ENCODE data around the gene ABR.
"Not testable (repeated sequence)": the region's sequence is repeated elsewhere in the genome, so short reads cannot be mapped to it uniquely, and the experiment has no call there.

Gene ABR

DNA sequence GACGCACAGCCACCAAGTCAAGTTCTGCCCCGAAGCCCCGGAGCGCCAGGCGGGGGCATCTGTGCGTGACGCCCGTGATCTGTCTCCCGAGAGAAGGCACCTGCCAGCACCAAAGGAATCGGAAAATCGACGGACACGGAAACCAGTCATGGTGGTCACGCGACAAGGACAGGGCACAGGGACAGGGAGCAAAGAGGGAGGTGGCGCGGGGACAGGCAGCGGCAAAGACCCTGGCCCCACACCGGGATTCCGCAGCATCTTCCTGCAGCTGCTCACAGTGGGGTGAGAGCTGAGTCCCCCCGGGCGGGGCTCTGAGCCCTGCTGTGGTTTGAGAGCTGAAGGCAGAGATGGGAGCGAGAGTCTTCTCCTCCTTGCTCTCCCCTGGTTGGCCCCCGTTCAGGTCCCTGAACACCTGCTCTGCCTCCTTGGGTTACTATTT lies 56.4 kb downstream of the ABR start:
- TF ChIP-seq, protein P1, sequence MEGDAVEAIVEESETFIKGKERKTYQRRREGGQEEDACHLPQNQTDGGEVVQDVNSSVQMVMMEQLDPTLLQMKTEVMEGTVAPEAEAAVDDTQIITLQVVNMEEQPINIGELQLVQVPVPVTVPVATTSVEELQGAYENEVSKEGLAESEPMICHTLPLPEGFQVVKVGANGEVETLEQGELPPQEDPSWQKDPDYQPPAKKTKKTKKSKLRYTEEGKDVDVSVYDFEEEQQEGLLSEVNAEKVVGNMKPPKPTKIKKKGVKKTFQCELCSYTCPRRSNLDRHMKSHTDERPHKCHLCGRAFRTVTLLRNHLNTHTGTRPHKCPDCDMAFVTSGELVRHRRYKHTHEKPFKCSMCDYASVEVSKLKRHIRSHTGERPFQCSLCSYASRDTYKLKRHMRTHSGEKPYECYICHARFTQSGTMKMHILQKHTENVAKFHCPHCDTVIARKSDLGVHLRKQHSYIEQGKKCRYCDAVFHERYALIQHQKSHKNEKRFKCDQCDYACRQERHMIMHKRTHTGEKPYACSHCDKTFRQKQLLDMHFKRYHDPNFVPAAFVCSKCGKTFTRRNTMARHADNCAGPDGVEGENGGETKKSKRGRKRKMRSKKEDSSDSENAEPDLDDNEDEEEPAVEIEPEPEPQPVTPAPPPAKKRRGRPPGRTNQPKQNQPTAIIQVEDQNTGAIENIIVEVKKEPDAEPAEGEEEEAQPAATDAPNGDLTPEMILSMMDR (IDR thresholded peaks at IDR 0.05; ENCODE audit: borderline replicate concordance, insufficient read depth, low read depth, low read length) = no peak
- H3K4me3 ChIP-seq (ENCODE audit: low read depth, low read length) = no peak overlapping the region

DNA sequence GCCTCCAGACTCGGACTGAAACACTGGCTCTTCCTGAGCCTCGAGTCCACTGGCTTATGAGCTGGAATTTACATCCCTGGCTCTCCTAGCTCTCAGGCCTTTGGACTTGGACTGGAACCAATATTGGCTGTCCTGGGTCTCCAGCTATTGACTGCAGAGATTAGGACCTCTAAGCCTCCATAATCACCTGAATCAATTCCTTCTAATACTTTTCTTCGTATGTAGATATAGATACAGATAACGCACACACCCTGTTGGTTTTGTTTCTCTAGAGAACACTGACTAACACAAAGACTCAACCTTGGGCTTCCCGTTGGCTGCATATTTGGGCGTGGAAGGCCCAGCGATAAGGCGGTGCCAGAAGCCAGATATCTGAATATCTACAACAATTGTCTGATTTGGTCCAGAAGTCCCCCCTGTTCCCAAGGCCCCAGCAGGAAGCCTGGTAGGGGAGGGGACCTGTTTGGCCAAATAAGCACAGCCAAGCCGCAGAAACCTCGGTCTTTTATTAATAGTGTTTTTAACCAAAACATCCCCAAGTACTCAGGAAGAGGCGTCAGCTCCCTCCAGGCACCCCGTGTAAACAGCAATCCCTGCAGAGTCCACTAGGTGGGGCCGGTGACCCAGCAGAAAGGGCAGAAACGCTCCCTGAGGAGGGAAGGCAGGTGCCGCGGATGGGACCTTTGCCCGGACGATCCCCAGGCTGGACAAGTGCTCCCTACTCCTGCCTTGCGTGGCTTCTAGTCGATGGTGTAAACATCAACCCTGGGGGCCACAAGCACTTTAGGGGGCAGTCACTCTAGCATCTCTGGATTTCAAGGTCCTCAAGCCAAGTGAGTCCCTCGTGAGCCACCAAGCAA lies 57.0 kb downstream of the ABR start:
- H3K4me3 ChIP-seq (ENCODE audit: low read depth, low read length) = no peak overlapping the region
- TF ChIP-seq, protein P1 (IDR thresholded peaks at IDR 0.05; ENCODE audit: borderline replicate concordance, insufficient read depth, low read depth, low read length) = peak; percentile 91

DNA sequence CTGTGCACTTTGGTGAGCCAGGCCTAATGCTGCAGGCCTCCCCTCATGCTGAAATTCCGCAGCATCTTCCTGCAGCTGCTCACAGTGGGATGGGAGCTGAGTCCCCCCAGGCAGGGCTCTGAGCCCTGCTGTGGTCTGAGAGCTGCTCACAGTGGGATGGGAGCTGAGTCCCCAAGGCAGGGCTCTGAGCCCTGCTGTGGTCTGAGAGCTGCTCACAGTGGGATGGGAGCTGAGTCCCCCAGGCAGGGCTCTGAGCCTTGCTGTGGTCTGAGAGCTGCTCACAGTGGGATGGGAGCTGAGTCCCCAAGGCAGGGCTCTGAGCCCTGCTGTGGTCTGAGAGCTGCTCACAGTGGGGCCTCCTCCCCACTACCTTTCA lies 58.4 kb downstream of the ABR start:
- H3K4me3 ChIP-seq (ENCODE audit: low read depth, low read length) = not testable (repeated sequence)

DNA sequence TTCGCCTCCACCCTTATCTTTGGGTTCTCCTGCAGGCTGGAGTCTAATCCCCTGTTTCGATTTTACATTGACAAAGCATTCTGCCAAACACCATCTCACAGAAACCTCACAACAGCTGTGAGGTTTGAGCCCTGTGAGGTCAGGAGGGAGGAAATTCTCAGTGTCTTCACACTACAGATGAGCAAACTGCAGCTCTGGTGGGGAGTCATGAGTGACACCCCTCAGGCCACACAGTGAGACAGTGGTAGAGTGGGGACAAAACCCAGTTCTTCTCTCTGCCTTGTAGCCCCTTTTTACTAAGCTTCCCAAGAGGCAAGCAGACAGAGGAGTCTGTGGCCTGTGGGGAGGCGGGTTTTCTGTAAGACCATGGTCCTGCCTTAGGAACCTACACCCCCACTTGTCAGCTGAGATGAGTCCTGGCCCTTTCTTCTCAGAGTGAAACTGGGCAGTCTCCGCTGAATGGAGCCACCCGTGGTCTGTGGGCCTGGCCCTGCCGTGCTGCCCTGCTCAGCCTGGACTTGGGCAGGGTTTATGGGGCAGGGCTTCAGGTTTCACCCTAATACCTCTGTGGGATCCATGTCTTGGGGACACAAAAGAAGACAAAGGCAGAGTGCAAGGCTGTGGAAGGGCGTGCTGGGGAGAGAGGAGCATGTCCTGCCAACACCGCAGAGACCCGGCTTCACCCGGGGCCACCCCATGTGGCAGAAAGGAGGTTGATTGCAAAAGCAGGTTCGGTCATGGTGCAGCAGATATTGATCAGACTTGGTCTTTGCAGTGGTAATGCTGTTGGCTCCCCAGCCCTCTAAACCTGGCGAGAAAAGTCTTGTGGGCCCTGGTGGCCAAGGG lies 59.0 kb downstream of the ABR start:
- no peak overlapping the region for H3K4me3 ChIP-seq (ENCODE audit: low read depth, low read length)
- TF ChIP-seq, protein P1 (IDR thresholded peaks at IDR 0.05; ENCODE audit: borderline replicate concordance, insufficient read depth, low read depth, low read length) = no peak

DNA sequence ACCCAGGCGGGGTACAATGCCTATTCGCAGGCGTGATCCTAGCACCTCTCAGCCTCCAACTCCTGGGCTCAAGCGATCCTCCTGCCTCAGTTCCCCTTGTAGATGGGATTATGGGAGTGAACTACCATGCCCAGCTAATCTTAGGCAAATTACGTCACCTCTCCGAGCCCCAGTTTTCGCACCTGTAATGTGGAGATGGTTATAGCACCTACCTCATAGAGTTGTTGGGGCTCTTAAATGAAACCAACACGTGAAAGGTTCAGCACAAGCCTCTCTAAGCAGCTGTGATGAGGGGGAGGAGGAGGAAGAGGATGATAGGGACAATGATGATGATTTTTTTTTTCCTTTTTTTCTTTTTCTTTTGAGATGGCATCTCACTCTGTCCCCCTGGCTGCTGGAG lies 59.9 kb downstream of the ABR start:
- no peak overlapping the region for H3K4me3 ChIP-seq (ENCODE audit: low read depth, low read length)
- TF ChIP-seq, protein P1 (IDR thresholded peaks at IDR 0.05; ENCODE audit: borderline replicate concordance, insufficient read depth, low read depth, low read length) = no peak

DNA sequence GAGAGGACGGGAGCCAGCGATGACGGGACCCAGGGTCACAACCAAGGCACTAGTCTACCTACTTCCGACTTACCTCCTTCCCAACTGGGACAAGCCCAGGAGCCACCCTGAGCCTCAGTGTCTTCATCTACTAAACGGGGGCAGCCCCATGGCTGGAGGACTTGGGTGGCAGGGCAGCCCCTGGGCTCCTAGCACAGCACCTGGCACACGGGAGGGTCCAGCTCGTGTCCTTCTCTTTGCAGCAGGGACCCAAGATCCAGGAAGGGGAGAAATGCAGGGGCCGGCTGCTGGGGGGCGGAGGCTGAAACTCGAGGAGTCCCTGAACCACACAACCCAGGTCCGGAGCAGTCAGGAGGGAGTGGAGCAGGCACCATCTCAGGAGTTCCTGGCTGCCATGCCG lies 63.2 kb downstream of the ABR start:
- TF ChIP-seq, protein P1 (IDR thresholded peaks at IDR 0.05; ENCODE audit: borderline replicate concordance, insufficient read depth, low read depth, low read length) = no peak
- H3K4me3 ChIP-seq (ENCODE audit: low read depth, low read length) = no peak overlapping the region

DNA sequence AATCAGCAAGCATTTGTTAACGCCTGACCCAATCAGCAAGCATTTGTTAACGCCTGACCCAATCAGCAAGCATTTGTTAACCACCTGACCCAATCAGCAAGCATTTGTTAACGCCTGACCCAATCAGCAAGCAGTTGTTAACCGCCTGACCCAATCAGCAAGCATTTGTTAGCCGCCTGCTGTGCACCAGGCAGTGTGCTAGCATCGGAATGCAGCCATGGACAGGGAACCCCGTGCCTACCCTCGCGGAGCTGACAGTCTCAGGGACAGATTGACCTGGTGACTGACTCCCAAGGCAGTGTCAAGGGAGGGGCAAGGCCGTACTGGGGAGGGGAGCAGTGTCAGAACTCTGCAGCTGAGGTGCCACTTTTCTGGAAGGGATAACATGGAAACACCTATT lies 66.9 kb downstream of the ABR start:
- H3K4me3 ChIP-seq (ENCODE audit: low read depth, low read length) = no peak overlapping the region
- TF ChIP-seq, protein P1 (IDR thresholded peaks at IDR 0.05; ENCODE audit: borderline replicate concordance, insufficient read depth, low read depth, low read length) = no peak

Measured in GM12875 (cell line).